Sigmoid colon (tissue), 7 donors: ENCODE data around the gene FGF9. TPM values are rescaled to one million over a fixed set of nuclear protein-coding genes. Genes with fewer than 3 reads are reported as not detected.

Source experiments
- DNase-seq: peaks from one replicate; pipeline ENCODE4 v3.0.0-alpha.2; 2019
- H3K27ac ChIP-seq, 4 donors: fragments of 200-600 bp; sonication (generic); one replicate each; pipeline ENCODE4 v1.5.1; 2016 to 2019; ENCODE audit warnings: mild to moderate bottlenecking in 1 of 4
- H3K27me3 ChIP-seq, 3 donors: fragments of 200-600 bp; sonication (generic); one replicate each; pipeline ENCODE4 v1.5.1; 2019; ENCODE audit warnings: mild to moderate bottlenecking in 1 of 3
- H3K36me3 ChIP-seq, 4 donors: fragments of 200-600 bp; sonication (generic); one replicate each; pipeline ENCODE4 v1.5.1; 2016 to 2019
- H3K4me1 ChIP-seq, 4 donors: fragments of 200-600 bp; sonication (generic); one replicate each; pipeline ENCODE4 v1.5.1; 2017 to 2019
- H3K4me3 ChIP-seq, 4 donors: fragments of 200-600 bp; sonication (generic); one replicate each; pipeline ENCODE4 v1.5.1; 2017 to 2019; ENCODE audit warnings: mild to moderate bottlenecking in 2 of 4, moderate library complexity in 1 of 4
- H3K9me3 ChIP-seq, 4 donors: fragments of 200-600 bp in 3 of 4; sonication (generic) in 3 of 4; one replicate each; pipeline versions ENCODE4 v1.5.1 to v1.6.1; 2013 to 2019
- CTCF ChIP-seq, 4 experiments: fragments of 450-650 bp in 3 of 4; fragments of 200-600 bp in 1 of 4; IDR thresholded peaks; one replicate each; pipeline ENCODE4 v1.5.1; 2016 to 2019; ENCODE audit warnings: antibody characterized with exemption in 4 of 4, mild to moderate bottlenecking in 3 of 4, moderate library complexity in 2 of 4
- EP300 ChIP-seq, 4 donors: sonication (generic); formaldehyde crosslinking; IDR thresholded peaks; one replicate each; pipeline ENCODE4 v1.6.1; 2017; ENCODE audit warnings: antibody characterized with exemption in 4 of 4
- POLR2A ChIP-seq, 2 donors: fragments of 450-650 bp; IDR thresholded peaks; one replicate each; pipeline ENCODE4 v1.6.1; 2016; ENCODE audit warnings: antibody characterized with exemption in 2 of 2, mild to moderate bottlenecking in 2 of 2, moderate library complexity in 2 of 2
- POLR2AphosphoS5 ChIP-seq, 4 donors: sonication (generic); formaldehyde crosslinking; IDR thresholded peaks; one replicate each; pipeline ENCODE4 v1.6.1; 2017; ENCODE audit warnings: antibody characterized with exemption in 4 of 4
- WGBS, 2 donors: extraction: QIAGEN DNeasy Blood & Tissue Kit; methylation state at CpG; one replicate each; pipeline ENCODE4 v1.1.7; 2013; 5-methylcytosine and 5-hydroxymethylcytosine counted together
- intact Hi-C: fragments of 100-400 bp; cut with DNase I; formaldehyde crosslinking; loops from one replicate; pipeline ENCODE4 v1.15.1; 2023
- polyA plus RNA-seq, 3 donors: library from polyadenylated mRNA; stranded (reverse); fragments of 200-250 nt; gene quantifications; one replicate each; pipeline ENCODE4 v1.2.3, GENCODE V29; 2013
- total RNA-seq, 4 donors: library from RNA; depleted of rRNA; stranded (reverse); fragments of >200 nt; gene quantifications; one replicate each; pipeline ENCODE4 v1.1.0, GENCODE V29; 2016
- donor health status: healthy with polysubstance abuse.
- donor health status: Bipolar disorder and iron deficiency.
- donor health status: healthy.

FGF9 gene
- total and polyA plus RNA-seq, 7 donors = 0.36 to 1.4 (median 0.60) TPM

- no peak for DNase-seq
- Histone ChIP-seq H3K27me3 (no peaks in the 10 kb centered on the region), H3K27ac (no peak overlapping the region), H3K9me3 (no peaks in the 10 kb centered on the region), H3K4me1 (no peaks in the 10 kb centered on the region), H3K4me3 (no peak overlapping the region), H3K36me3 (no peaks in the 10 kb centered on the region)
- intact Hi-C loops = no loop called here
- 20 to 63% methylated on average over 3 of the region's 3 CpGs for WGBS, 2 donors
- TF ChIP-seq CTCF (IDR thresholded peaks at IDR 0.05) (no peak), EP300 (IDR thresholded peaks at IDR 0.05) (no peak), POLR2A (IDR thresholded peaks at IDR 0.05) (no peak), POLR2AphosphoS5 (IDR thresholded peaks at IDR 0.05) (no peak)
These were observed 26.1 kb downstream of the FGF9 start for GRCh38 chr13:21696865-21697448.

- intact Hi-C loops = no loop called here
- DNase-seq = no peak
- Histone ChIP-seq H3K4me3 (no peak overlapping the region), H3K27ac (no peak overlapping the region), H3K4me1 (no peaks in the 10 kb centered on the region), H3K9me3 (no peaks in the 10 kb centered on the region), H3K36me3 (no peaks in the 10 kb centered on the region), H3K27me3 (no peaks in the 10 kb centered on the region)
- 77 to 82% methylated on average over 5 of the region's 5 CpGs for WGBS, 2 donors
- no peak for TF ChIP-seq POLR2A (IDR thresholded peaks at IDR 0.05)
- no peak for TF ChIP-seq CTCF (IDR thresholded peaks at IDR 0.05)
- no peak for TF ChIP-seq EP300 (IDR thresholded peaks at IDR 0.05)
- TF ChIP-seq POLR2AphosphoS5 (IDR thresholded peaks at IDR 0.05) = no peak
These were observed 28.2 kb downstream of the FGF9 start for GRCh38 chr13:21698817-21699679.

GRCh38 chr13:21701460-21701859, 30.6 kb downstream of the FGF9 start:
- no peak overlapping the region for H3K27ac ChIP-seq
- intact Hi-C loops = no loop called here
- TF ChIP-seq EP300 (IDR thresholded peaks at IDR 0.05) (no peak), POLR2AphosphoS5 (IDR thresholded peaks at IDR 0.05) (no peak), POLR2A (IDR thresholded peaks at IDR 0.05) (no peak), CTCF (IDR thresholded peaks at IDR 0.05) (no peak)
- H3K36me3 ChIP-seq = no peaks in the 10 kb centered on the region
- no peak for DNase-seq
- H3K9me3 ChIP-seq = no peaks in the 10 kb centered on the region
- WGBS, 2 donors = 95 to 98% methylated on average over 10 of the region's 10 CpGs
- H3K4me3 ChIP-seq = no peak overlapping the region
- no peaks in the 10 kb centered on the region for H3K27me3 ChIP-seq
- H3K4me1 ChIP-seq = no peaks in the 10 kb centered on the region

- TF ChIP-seq EP300 (IDR thresholded peaks at IDR 0.05) (no peak), CTCF (IDR thresholded peaks at IDR 0.05) (no peak), POLR2AphosphoS5 (IDR thresholded peaks at IDR 0.05) (no peak), POLR2A (IDR thresholded peaks at IDR 0.05) (no peak)
- intact Hi-C loops = no loop called here
- Histone ChIP-seq H3K4me3 (no peak overlapping the region), H3K27me3 (no peaks in the 10 kb centered on the region), H3K27ac (no peak overlapping the region), H3K36me3 (no peaks in the 10 kb centered on the region), H3K4me1 (no peaks in the 10 kb centered on the region), H3K9me3 (no peaks in the 10 kb centered on the region)
- 29 to 69% methylated on average over 4 of the region's 4 CpGs for WGBS, 2 donors
- no peak for DNase-seq
These were observed 33.0 kb downstream of the FGF9 start for GRCh38 chr13:21703846-21704245.
